Erythroblast (primary cell): ENCODE results near the gene PRKAR1B.

Source experiments
- GATA1 ChIP-seq: IDR thresholded peaks from 2 replicates; pipeline ENCODE4 v1.6.1; 2011; ENCODE audit warnings: low read depth, mild to moderate bottlenecking, control low read depth, low read length, moderate library complexity
- POLR2A ChIP-seq: IDR thresholded peaks from 2 replicates; pipeline ENCODE4 v1.6.1; 2011; ENCODE audit warnings: mild to moderate bottlenecking, low read length

DNA sequence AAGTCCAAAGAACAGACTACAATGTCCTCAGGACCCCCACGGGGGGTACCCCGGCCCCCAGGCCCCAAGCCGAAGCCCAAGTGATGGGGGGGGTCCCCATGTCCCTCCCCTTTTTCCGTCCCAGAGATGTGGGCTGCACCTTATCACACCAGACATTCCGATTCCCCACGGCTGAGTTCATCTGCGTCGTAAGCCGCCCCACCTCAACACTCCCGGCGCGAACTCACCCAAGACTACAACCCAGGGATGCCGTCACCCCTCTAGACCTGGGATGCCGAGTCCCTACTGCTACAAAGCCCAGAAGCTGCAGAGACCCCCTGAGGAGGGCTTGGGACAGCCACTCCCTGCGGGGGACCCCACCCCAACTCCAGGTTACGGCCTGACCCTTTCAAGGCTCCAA lies 221.9 kb downstream of the PRKAR1B start:
- no peak for TF ChIP-seq POLR2A
- no peak for TF ChIP-seq GATA1
